Thoracic aorta (tissue), 2 donors: ENCODE data around the gene IFT122. TPM values are rescaled to one million over a fixed set of nuclear protein-coding genes. Genes with fewer than 3 reads are reported as not detected.
A peak's percentile ranks its signal among the peaks of the same experiment; 100 is the strongest.
"Not testable (repeated sequence)": the region's sequence is repeated elsewhere in the genome, so short reads cannot be mapped to it uniquely, and the experiment has no call there.

Experiments used
- ATAC-seq: fragments of 150-250 bp; one replicate; pipeline ENCODE4 v1.8.0; 2017; ENCODE audit warnings: low read depth; ENCODE audit not compliant: insufficient number of reproducible peaks, low FRiP score
- DNase-seq: peaks from one replicate; pipeline ENCODE4 v3.0.0-alpha.2; 2020; ENCODE audit warnings: low spot score
- H3K27ac ChIP-seq, 2 donors: fragments of 200-600 bp; sonication (generic); 1 replicate in 1 of 2; 2 replicates in 1 of 2; pipeline ENCODE4 v1.5.1; 2016; ENCODE audit warnings: mild to moderate bottlenecking in 2 of 2, moderate library complexity in 2 of 2
- H3K27me3 ChIP-seq: fragments of 200-600 bp; sonication (generic); replicated peaks from 2 replicates; pipeline ENCODE4 v1.6.0; 2016; ENCODE audit warnings: mild to moderate bottlenecking; ENCODE audit not compliant: insufficient read depth
- H3K36me3 ChIP-seq: fragments of 200-600 bp; sonication (generic); one replicate; pipeline ENCODE4 v1.5.1; 2016
- H3K4me1 ChIP-seq, 2 donors: fragments of 200-600 bp; sonication (generic); 1 replicate in 1 of 2; 2 replicates in 1 of 2; pipeline versions ENCODE4 v1.5.1 to v1.6.0; 2016; ENCODE audit warnings: low read depth in 2 of 2, mild to moderate bottlenecking in 1 of 2; ENCODE audit not compliant: control insufficient read depth in 1 of 2
- H3K4me3 ChIP-seq: fragments of 200-600 bp; sonication (generic); 2 replicates; pipeline ENCODE4 v1.5.1; 2016; ENCODE audit warnings: mild to moderate bottlenecking
- H3K9me3 ChIP-seq: fragments of 200-600 bp; sonication (generic); 2 replicates; pipeline ENCODE4 v1.5.1; 2016
- CTCF ChIP-seq: fragments of 200-600 bp; sonication (generic); IDR thresholded peaks from one replicate; pipeline ENCODE4 v1.5.1; 2019; ENCODE audit warnings: antibody characterized with exemption
- total RNA-seq, 2 donors: library from RNA; depleted of rRNA; stranded (reverse); fragments of >200 nt; gene quantifications; one replicate each; pipeline versions ENCODE4 v1.1.0 to v1.2.3, GENCODE V29; 2016

IFT122 gene
- total RNA-seq = 10 to 100 TPM; 50.1 to 61.9 TPM

GRCh38 chr3:129439817-129440617, at the start of gene IFT122, which contains the start of gene MBD4:
TSS of gene IFT122 (plus strand) at chr3:129440224. CDS start at chr3:129440331, 107 bp downstream.
TSS of gene MBD4 (minus strand) at chr3:129439948. CDS start at chr3:129439833, 115 bp downstream.
- Histone ChIP-seq H3K4me1 (peaks cover 50 to 73% of the 10 kb centered on the region in 2 donors), H3K9me3 (no peaks in the 10 kb centered on the region), H3K27me3 (no peaks in the 10 kb centered on the region), H3K36me3 (peaks cover 6% of the 10 kb centered on the region), H3K4me3 (peak within 1 kb of the TSS; percentile 92), H3K27ac (peak within 1 kb of the TSS; percentile 80 to 86)
- peak; percentile 90 for ATAC-seq
- peak; percentile 91 for DNase-seq
- TF ChIP-seq CTCF = no peak

- H3K27me3 ChIP-seq, H3K4me3 ChIP-seq, H3K9me3 ChIP-seq, H3K27ac ChIP-seq, ATAC-seq, H3K4me1 ChIP-seq, DNase-seq: not testable (repeated sequence)
- peaks cover 48% of the 10 kb centered on the region for H3K36me3 ChIP-seq
Measured at GRCh38 chr3:129391583-129391982, 48.4 kb upstream of the IFT122 start.

GRCh38 chr3:129392106-129392887, 47.7 kb upstream of the IFT122 start:
- H3K9me3 ChIP-seq, ATAC-seq, H3K4me1 ChIP-seq, H3K27me3 ChIP-seq, DNase-seq, H3K4me3 ChIP-seq, H3K27ac ChIP-seq: not testable (repeated sequence)
- peaks cover 44% of the 10 kb centered on the region for H3K36me3 ChIP-seq

- Histone ChIP-seq H3K4me1 (peaks cover 3 to 16% of the 10 kb centered on the region in 2 donors), H3K27me3 (no peaks in the 10 kb centered on the region), H3K36me3 (peaks cover 37% of the 10 kb centered on the region), H3K4me3 (no peak overlapping the region), H3K27ac (no peak overlapping the region), H3K9me3 (no peaks in the 10 kb centered on the region)
- DNase-seq (no peak), ATAC-seq (no peak)
- TF ChIP-seq CTCF = no peak
Measured at GRCh38 chr3:129393271-129393670, 46.8 kb upstream of the IFT122 start.

- peaks cover 34% of the 10 kb centered on the region for H3K36me3 ChIP-seq
- H3K9me3 ChIP-seq, H3K27ac ChIP-seq, ATAC-seq, H3K4me3 ChIP-seq, H3K27me3 ChIP-seq, DNase-seq: not testable (repeated sequence)
- H3K4me1 ChIP-seq = peaks cover 4 to 19% of the 10 kb centered on the region in 2 donors
Measured at GRCh38 chr3:129393760-129394564, 46.1 kb upstream of the IFT122 start.

GRCh38 chr3:129398803-129399144, 41.2 kb upstream of the IFT122 start:
- peak overlapping the region; percentile 80 for H3K4me3 ChIP-seq
- TF ChIP-seq CTCF = no peak
- DNase-seq (no peak), ATAC-seq (no peak)
- peaks cover 4 to 14% of the 10 kb centered on the region in 2 donors for H3K4me1 ChIP-seq
- peaks cover 3% of the 10 kb centered on the region for H3K36me3 ChIP-seq
- no peaks in the 10 kb centered on the region for H3K9me3 ChIP-seq
- no peaks in the 10 kb centered on the region for H3K27me3 ChIP-seq
- H3K27ac ChIP-seq = peak overlapping the region; percentile 84 to 86
